ENCODE results near the gene ELAVL3.

Gene ELAVL3

DNA sequence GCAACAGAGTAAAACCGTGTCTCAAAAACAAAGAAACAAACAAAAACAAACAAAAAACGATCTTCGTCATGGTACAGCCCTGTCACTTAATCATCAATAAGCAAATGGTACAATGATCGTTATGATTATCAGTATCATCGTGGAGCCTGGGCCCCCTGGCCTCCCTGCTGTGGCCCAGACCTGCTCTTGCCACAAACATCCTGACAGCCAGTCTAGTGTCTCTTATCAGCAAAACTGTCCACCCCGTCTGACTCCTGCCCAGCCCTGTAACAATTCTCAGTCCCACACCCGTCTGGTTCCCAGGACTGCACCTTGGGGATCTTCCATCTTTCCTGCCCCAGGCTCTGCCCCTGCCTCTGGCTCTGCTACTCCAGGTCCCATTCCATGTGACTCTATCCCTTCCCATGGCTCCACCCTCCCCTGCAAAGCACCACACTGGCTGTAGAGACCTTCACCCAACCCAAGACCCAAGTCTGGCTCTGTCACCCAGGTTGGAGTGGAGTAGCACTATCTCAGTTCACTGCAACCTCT, 19.1 kb upstream of the ELAVL3 start:
- no peak overlapping the region for H3K4me2 ChIP-seq (ENCODE audit: low read depth, low read length, poor library complexity, severe bottlenecking)
- no peak overlapping the region for H2AFZ ChIP-seq (ENCODE audit: low read length)
- H4K20me1 ChIP-seq (ENCODE audit: insufficient read depth, low read length, poor library complexity, severe bottlenecking) = peaks cover 4% of the 10 kb centered on the region
- no peak for TF ChIP-seq EZH2phosphoT487 (IDR thresholded peaks at IDR 0.05; ENCODE audit: borderline replicate concordance)
- TF ChIP-seq, protein P1, sequence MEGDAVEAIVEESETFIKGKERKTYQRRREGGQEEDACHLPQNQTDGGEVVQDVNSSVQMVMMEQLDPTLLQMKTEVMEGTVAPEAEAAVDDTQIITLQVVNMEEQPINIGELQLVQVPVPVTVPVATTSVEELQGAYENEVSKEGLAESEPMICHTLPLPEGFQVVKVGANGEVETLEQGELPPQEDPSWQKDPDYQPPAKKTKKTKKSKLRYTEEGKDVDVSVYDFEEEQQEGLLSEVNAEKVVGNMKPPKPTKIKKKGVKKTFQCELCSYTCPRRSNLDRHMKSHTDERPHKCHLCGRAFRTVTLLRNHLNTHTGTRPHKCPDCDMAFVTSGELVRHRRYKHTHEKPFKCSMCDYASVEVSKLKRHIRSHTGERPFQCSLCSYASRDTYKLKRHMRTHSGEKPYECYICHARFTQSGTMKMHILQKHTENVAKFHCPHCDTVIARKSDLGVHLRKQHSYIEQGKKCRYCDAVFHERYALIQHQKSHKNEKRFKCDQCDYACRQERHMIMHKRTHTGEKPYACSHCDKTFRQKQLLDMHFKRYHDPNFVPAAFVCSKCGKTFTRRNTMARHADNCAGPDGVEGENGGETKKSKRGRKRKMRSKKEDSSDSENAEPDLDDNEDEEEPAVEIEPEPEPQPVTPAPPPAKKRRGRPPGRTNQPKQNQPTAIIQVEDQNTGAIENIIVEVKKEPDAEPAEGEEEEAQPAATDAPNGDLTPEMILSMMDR (conservative IDR thresholded peaks at IDR 0.05; ENCODE audit: low read length) = no peak
- H3K4me3 ChIP-seq (ENCODE audit: low read length, poor library complexity, severe bottlenecking) = no peak overlapping the region
- no peaks in the 10 kb centered on the region for H3K9me2 ChIP-seq (replicated peaks; ENCODE audit: low read depth, low read length)
- H3F3A ChIP-seq (ENCODE audit: low read depth) = no peaks in the 10 kb centered on the region
- peaks cover 6% of the 10 kb centered on the region; the same call in 1 of the 2 replicates for H3K36me3 ChIP-seq (ENCODE audit: insufficient read depth, low read length)
- H3K79me2 ChIP-seq (ENCODE audit: insufficient read depth, low read length) = peaks cover 13% of the 10 kb centered on the region; the same call in 1 of the 2 replicates
- no peaks in the 10 kb centered on the region for H3K9me3 ChIP-seq (ENCODE audit: insufficient read depth, low read depth, low read length)
- peaks cover 6% of the 10 kb centered on the region for H3K4me1 ChIP-seq (ENCODE audit: insufficient read depth, low read length, poor library complexity, severe bottlenecking)
- H3K27me3 ChIP-seq (ENCODE audit: insufficient read depth, low read length, poor library complexity, severe bottlenecking) = no peaks in the 10 kb centered on the region
- no peak overlapping the region for H3K9ac ChIP-seq (ENCODE audit: low read depth, low read length, poor library complexity, severe bottlenecking)

DNA sequence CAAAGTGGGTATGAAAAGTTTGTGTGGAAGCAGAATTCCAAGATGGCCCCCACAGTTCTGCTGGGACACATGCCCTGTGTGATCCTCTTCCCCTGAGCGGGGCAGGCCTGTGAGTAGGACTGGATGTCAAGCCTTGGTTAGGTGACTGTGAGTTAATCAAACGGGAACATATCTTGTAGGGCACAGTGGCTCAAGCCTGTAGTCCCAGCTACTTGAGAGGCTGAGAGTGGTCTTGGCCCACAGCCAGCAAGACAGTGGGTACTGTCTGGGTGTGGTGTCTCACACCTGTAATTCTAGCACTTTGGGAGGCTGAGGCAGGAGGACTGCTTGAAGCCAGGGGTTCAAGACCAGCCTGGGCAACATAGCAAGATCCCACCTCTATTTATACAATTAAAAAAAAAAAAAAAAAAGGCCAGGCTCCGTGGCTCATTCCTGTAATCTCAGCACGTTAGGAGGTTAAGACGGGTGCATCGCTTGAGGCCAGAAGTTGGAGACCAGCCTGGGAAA, 18.4 kb upstream of the ELAVL3 start:
- Histone ChIP-seq H3K27me3 (ENCODE audit: insufficient read depth, low read length, poor library complexity, severe bottlenecking) (no peaks in the 10 kb centered on the region), H3K9me3 (ENCODE audit: insufficient read depth, low read depth, low read length) (no peaks in the 10 kb centered on the region), H3K4me1 (ENCODE audit: insufficient read depth, low read length, poor library complexity, severe bottlenecking) (peaks cover under 1% of the 10 kb centered on the region), H3K79me2 (ENCODE audit: insufficient read depth, low read length) (peaks cover 6% of the 10 kb centered on the region; the same call in 1 of the 2 replicates), H2AFZ (ENCODE audit: low read length) (no peak overlapping the region), H3K9me2 (replicated peaks; ENCODE audit: low read depth, low read length) (no peaks in the 10 kb centered on the region), H3K4me3 (ENCODE audit: low read length, poor library complexity, severe bottlenecking) (no peak overlapping the region), H4K20me1 (ENCODE audit: insufficient read depth, low read length, poor library complexity, severe bottlenecking) (peaks cover 4% of the 10 kb centered on the region), H3K4me2 (ENCODE audit: low read depth, low read length, poor library complexity, severe bottlenecking) (no peak overlapping the region), H3K9ac (ENCODE audit: low read depth, low read length, poor library complexity, severe bottlenecking) (no peak overlapping the region), H3F3A (ENCODE audit: low read depth) (no peaks in the 10 kb centered on the region), H3K36me3 (ENCODE audit: insufficient read depth, low read length) (peaks cover 6% of the 10 kb centered on the region; the same call in 1 of the 2 replicates)
- TF ChIP-seq EZH2phosphoT487 (IDR thresholded peaks at IDR 0.05; ENCODE audit: borderline replicate concordance) = no peak

DNA sequence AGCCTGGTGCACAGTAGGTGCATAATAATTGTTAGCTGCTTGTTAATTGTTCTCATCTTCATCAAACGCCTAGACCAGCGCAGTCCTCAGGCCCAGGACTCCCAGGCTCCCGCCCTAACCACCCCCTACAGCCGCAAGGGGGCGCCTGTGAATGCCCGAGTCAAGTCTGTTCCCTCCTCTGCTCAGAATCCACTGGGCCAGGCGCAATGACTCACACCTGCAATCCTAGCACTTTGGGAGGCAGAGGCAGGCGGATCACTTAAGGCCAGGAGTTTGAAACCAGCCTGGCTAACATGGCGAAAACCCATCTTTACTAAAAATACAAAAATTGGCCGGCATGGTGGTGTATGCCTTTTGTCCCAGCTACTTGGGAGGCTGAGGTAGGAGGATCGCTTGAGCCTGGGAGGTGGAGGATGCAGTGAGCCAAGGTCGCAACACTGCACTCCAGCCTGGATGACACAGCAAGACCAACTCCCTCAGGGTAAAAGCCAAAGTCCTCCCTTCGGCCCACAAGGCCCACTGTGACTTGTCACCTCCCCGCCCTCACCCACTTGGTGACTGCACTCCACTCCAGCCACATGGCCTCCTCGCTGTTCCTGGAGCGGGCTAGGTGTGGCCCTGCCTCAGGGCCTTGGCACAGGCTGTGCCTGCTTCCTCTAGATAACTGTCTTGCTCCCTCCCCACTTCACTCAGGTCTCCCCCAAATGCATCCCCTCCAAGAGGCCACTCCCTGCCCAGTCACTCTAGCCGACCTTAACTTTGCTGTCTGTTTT, 15.7 kb upstream of the ELAVL3 start:
- Histone ChIP-seq H3F3A (ENCODE audit: low read depth) (no peaks in the 10 kb centered on the region), H3K36me3 (ENCODE audit: insufficient read depth, low read length) (peaks cover 10% of the 10 kb centered on the region; the same call in 1 of the 2 replicates), H3K27me3 (ENCODE audit: insufficient read depth, low read length, poor library complexity, severe bottlenecking) (no peaks in the 10 kb centered on the region), H3K79me2 (ENCODE audit: insufficient read depth, low read length) (no peaks in the 10 kb centered on the region), H3K4me3 (ENCODE audit: low read length, poor library complexity, severe bottlenecking) (no peak overlapping the region), H3K9me3 (ENCODE audit: insufficient read depth, low read depth, low read length) (no peaks in the 10 kb centered on the region), H3K9ac (ENCODE audit: low read depth, low read length, poor library complexity, severe bottlenecking) (no peak overlapping the region), H3K4me2 (ENCODE audit: low read depth, low read length, poor library complexity, severe bottlenecking) (no peak overlapping the region), H3K9me2 (replicated peaks; ENCODE audit: low read depth, low read length) (no peaks in the 10 kb centered on the region), H2AFZ (ENCODE audit: low read length) (no peak overlapping the region), H4K20me1 (ENCODE audit: insufficient read depth, low read length, poor library complexity, severe bottlenecking) (peaks cover 4% of the 10 kb centered on the region), H3K4me1 (ENCODE audit: insufficient read depth, low read length, poor library complexity, severe bottlenecking) (no peaks in the 10 kb centered on the region)
- no peak for TF ChIP-seq EZH2phosphoT487 (IDR thresholded peaks at IDR 0.05; ENCODE audit: borderline replicate concordance)
- TF ChIP-seq, protein P1 (conservative IDR thresholded peaks at IDR 0.05; ENCODE audit: low read length) = peak; percentile 86

Measured in Loucy (cell line).